ENCODE data around the gene IL2RG. TPM values are rescaled to one million over a fixed set of nuclear protein-coding genes. Genes with fewer than 3 reads are reported as not detected.

The IL2RG gene
- total RNA-seq, 1 experiment from 2014 or later: not detected

- H4K8ac ChIP-seq (replicated peaks; ENCODE audit: insufficient read length, low read depth, low read length): no peak overlapping the region
- H2BK12ac ChIP-seq (ENCODE audit: insufficient read length, low read depth, low read length): no peak overlapping the region
- H3K18ac ChIP-seq (ENCODE audit: insufficient read length, low read depth, low read length): no peak overlapping the region
- no peak overlapping the region for H3K27ac ChIP-seq (ENCODE audit: insufficient read length, low read depth, low read length)
- H2BK5ac ChIP-seq (ENCODE audit: insufficient read length, low read length): no peak overlapping the region
- no peak overlapping the region for H3K14ac ChIP-seq (ENCODE audit: insufficient read depth, low read length)
- no peak overlapping the region for H3T11ph ChIP-seq (ENCODE audit: low read length)
- peaks cover 2% of the 10 kb centered on the region for H4K20me1 ChIP-seq (ENCODE audit: control insufficient read depth, insufficient read depth, insufficient read length)
- no peak overlapping the region for H3K9ac ChIP-seq (ENCODE audit: extremely low read depth, insufficient read length, low read length)
- no peak overlapping the region for H2BK120ac ChIP-seq (ENCODE audit: low read depth, low read length, poor library complexity, severe bottlenecking)
- no peak for TF ChIP-seq CTCF (conservative IDR thresholded peaks at IDR 0.05)
- H3K4me1 Mint-ChIP-seq: peaks cover 6 to 10% of the 10 kb centered on the region in 2 experiments
- no peaks in the 10 kb centered on the region for H3K23me2 ChIP-seq (ENCODE audit: insufficient read length, low read depth, low read length, poor library complexity, severe bottlenecking)
- peaks cover 70 to 79% of the 10 kb centered on the region in 2 experiments for H3K9me3 Mint-ChIP-seq
- no peak overlapping the region for H4K91ac ChIP-seq (ENCODE audit: insufficient read length, low read depth, low read length)
- H2AFZ ChIP-seq (ENCODE audit: low read length): no peak overlapping the region
- H3K27ac Mint-ChIP-seq: no peak overlapping the region; a peak in 1 of 7 replicates
- no peak overlapping the region for H3K4ac ChIP-seq (ENCODE audit: low read depth, low read length)
- H3K79me1 ChIP-seq (ENCODE audit: insufficient read depth, low read depth, low read length, poor library complexity, severe bottlenecking): no peaks in the 10 kb centered on the region
- DNase-seq: no peak
- H3K4me3 Mint-ChIP-seq: no peak overlapping the region
- no peaks in the 10 kb centered on the region; the same call in none of the 2 replicates for H3K27me3 Mint-ChIP-seq (ENCODE audit: low read depth)
- H3K4me1 ChIP-seq (ENCODE audit: insufficient read depth, low read length): no peaks in the 10 kb centered on the region; the same call in 1 of the 2 replicates
- H3K9me3 ChIP-seq (ENCODE audit: control insufficient read depth, low read depth, low read length): peaks cover 23% of the 10 kb centered on the region
- H3K23ac ChIP-seq (ENCODE audit: insufficient read length, low read depth, low read length): no peak overlapping the region
- no CpG with 5 or more reads among the region's 7 CpGs for WGBS (ENCODE audit: extremely low coverage, insufficient read length, low lambda C conversion rate)
- no peak overlapping the region for H3K56ac ChIP-seq (ENCODE audit: insufficient read length, low read depth, low read length)
- no peak overlapping the region for H2BK20ac ChIP-seq (ENCODE audit: low read depth, low read length, poor library complexity, severe bottlenecking)
- no peak overlapping the region for H4K5ac ChIP-seq (ENCODE audit: insufficient read length, low read depth, low read length)
- no peaks in the 10 kb centered on the region for H3K27me3 ChIP-seq (ENCODE audit: insufficient read depth, low read length)
- no peaks in the 10 kb centered on the region for H3K79me2 ChIP-seq (ENCODE audit: insufficient read depth, low read length)
- no peak overlapping the region for H2AK5ac ChIP-seq (ENCODE audit: insufficient read length, low read length)
- no peak overlapping the region for H2BK15ac ChIP-seq (ENCODE audit: low read depth, low read length)
- H3K4me2 ChIP-seq (ENCODE audit: insufficient read depth, insufficient read length, low read length): no peak overlapping the region
- H3K36me3 Mint-ChIP-seq (ENCODE audit: insufficient read depth in 1 of 3, low read depth in 3 of 3): peaks cover 8 to 20% (median 19%) of the 10 kb centered on the region in 3 experiments
Measured at GRCh38 chrX:71151366-71151765, 40.0 kb upstream of the IL2RG start.
